Measurements from ENCODE around the gene C20orf204. TPM values are rescaled to one million over a fixed set of nuclear protein-coding genes. Genes with fewer than 3 reads are reported as not detected.

The C20orf204 gene
- total RNA-seq, 2 experiments from 2014 or later: 6.1 to 6.4 TPM

DNA sequence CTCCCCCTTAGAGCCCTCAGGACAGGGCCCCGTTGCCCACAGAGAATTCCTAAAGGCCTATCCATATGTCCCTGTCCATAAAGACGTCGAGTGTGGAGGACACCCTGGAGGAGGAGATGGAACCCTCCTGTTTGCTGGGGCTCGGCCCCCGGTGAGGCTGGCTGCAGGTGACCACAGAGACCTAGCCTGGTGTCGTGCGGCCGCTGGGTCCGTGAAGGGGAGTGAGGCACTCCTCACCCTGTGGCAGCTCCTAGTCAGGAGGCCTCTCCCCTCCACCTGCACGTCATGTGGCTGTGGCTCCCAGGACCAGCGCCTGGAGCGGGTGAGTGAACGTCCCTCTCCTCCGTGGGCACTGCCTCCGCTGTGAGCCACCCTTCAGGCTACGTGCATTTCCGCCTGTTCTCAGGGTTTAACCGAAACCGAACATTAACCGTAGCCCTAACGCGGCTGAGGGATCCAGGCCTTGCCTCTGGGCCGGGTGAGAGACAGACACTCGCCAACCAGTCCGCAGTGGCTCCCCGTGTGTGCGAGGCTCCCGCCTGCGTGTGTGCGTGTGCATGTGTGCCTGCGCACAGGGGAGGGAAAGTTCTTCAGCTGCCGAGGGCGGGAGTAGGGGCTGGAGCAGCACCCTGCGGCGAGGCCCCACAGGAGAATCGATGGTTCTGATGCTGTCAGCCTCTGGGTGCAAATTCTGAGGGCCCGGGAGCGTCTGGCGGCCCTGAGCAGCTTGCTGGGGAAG is 21.1 kb downstream of the C20orf204 start:
- intact Hi-C loops (cut with DNase I, micrococcal nuclease): loop anchor here in 1 of 2 experiments (1.0 to 2.0 kb wide), 4 partner anchors 18 to 519 kb away; no protein-coding TSS in a partner anchor
- Mint-ChIP-seq H3K27ac (peak overlapping the region; percentile 39), H3K36me3 (ENCODE audit: low read depth) (no peaks in the 10 kb centered on the region), H3K4me3 (peak overlapping the region; percentile 49), H3K4me1 (ENCODE audit: low read depth) (peaks cover 4% of the 10 kb centered on the region), H3K9me3 (no peaks in the 10 kb centered on the region), H3K27me3 (peaks cover 19% of the 10 kb centered on the region)
- POLR2A ChIA-PET: interaction anchor here (0.7 to 2.8 kb wide), 7 partner anchors 13 to 535 kb away, joined by 3 to 13 read pairs (median 4); partner anchors contain the start of genes PRPF6 and UCKL1
- peak overlapping the region; percentile 27 for H3K4me3 ChIP-seq (ENCODE audit: low read length)
- TF ChIP-seq CTCF (IDR thresholded peaks at IDR 0.05): no peak
- CTCF ChIA-PET: interaction anchor here (0.7 to 2.3 kb wide), 6 partner anchors 14 to 76 kb away, joined by 3 to 19 read pairs (median 3); partner anchors contain the start of genes OPRL1, PRPF6 and RGS19
- no peaks in the 10 kb centered on the region for H3K36me3 ChIP-seq (ENCODE audit: insufficient read depth, low read length)
- ATAC-seq (ENCODE audit: poor library complexity) (peak; percentile 69), DNase-seq (peak in 3 of 14 experiments; percentile 19 to 53 (median 38))
- H3K9me3 ChIP-seq (ENCODE audit: control insufficient read depth in 1 of 2, insufficient read depth in 1 of 2, low read length in 2 of 2): peaks cover 0 to 8% of the 10 kb centered on the region in 2 experiments
- no peak overlapping the region for H3K27ac ChIP-seq (ENCODE audit: low read depth in 1 of 2, low read length in 2 of 2)
- H3K27me3 ChIP-seq (ENCODE audit: control insufficient read depth in 1 of 2, insufficient read depth in 2 of 2, low read length in 2 of 2): peaks cover 14 to 16% of the 10 kb centered on the region in 2 experiments
- H3K4me1 ChIP-seq (ENCODE audit: insufficient read depth, low read length): peaks cover 18% of the 10 kb centered on the region

GRCh38 chr20:64057628-64058498 is 21.9 kb downstream of the C20orf204 start:
- no peak overlapping the region for H3K27ac ChIP-seq (ENCODE audit: low read depth in 1 of 2, low read length in 2 of 2)
- peaks cover 6 to 12% of the 10 kb centered on the region in 2 experiments for H3K27me3 ChIP-seq (ENCODE audit: control insufficient read depth in 1 of 2, insufficient read depth in 2 of 2, low read length in 2 of 2)
- H3K27me3 Mint-ChIP-seq: peaks cover 14% of the 10 kb centered on the region
- intact Hi-C loops (cut with DNase I, micrococcal nuclease): loop anchor here in 1 of 2 experiments (1.0 to 2.0 kb wide), 4 partner anchors 19 to 520 kb away; no protein-coding TSS in a partner anchor
- ChIA-PET CTCF (interaction anchor here (0.7 to 2.3 kb wide), 6 partner anchors 14 to 77 kb away, joined by 3 to 19 read pairs (median 3); partner anchors contain the start of genes OPRL1, PRPF6 and RGS19), POLR2A (interaction anchor here (0.7 to 2.8 kb wide), 7 partner anchors 14 to 536 kb away, joined by 3 to 13 read pairs (median 4); partner anchors contain the start of genes PRPF6 and UCKL1)
- peaks cover 26% of the 10 kb centered on the region for H3K4me1 ChIP-seq (ENCODE audit: insufficient read depth, low read length)
- peaks cover 4% of the 10 kb centered on the region for H3K4me1 Mint-ChIP-seq (ENCODE audit: low read depth)
- H3K36me3 ChIP-seq (ENCODE audit: insufficient read depth, low read length): no peaks in the 10 kb centered on the region
- ATAC-seq (ENCODE audit: poor library complexity) (peak; percentile 81), DNase-seq (peak; percentile 69 to 90 (median 78))
- peak overlapping the region; percentile 49 for H3K4me3 Mint-ChIP-seq
- H3K36me3 Mint-ChIP-seq (ENCODE audit: low read depth): no peaks in the 10 kb centered on the region
- H3K9me3 ChIP-seq (ENCODE audit: control insufficient read depth in 1 of 2, insufficient read depth in 1 of 2, low read length in 2 of 2): peaks cover 0 to 8% of the 10 kb centered on the region in 2 experiments
- H3K27ac Mint-ChIP-seq: peak overlapping the region; percentile 39
- TF ChIP-seq CTCF (IDR thresholded peaks at IDR 0.05): peak; percentile 79
- peak overlapping the region; percentile 27 for H3K4me3 ChIP-seq (ENCODE audit: low read length)
- no peaks in the 10 kb centered on the region for H3K9me3 Mint-ChIP-seq

DNA sequence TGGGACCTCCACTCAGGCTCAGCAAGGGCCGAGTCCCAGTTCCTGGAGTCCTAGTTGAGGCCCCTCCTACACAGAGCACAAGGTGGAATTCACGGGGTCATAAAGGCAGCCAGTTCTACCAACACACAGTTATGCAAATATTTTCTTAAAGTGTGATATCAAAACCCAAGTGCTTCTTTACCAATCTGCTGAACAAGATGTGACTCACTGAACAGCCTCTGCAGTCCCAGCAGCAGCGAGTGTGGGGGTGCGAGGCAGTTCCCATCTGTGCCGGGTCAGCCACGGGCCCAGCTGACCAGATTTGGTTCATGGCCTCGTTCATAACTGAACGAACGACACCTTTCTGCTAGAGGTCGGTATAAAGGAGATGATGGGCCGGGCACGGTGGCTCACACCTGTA is 22.6 kb downstream of the C20orf204 start:
- ChIA-PET CTCF (interaction anchor here (2.3 kb wide), 1 partner anchor 20 kb away, joined by 19 read pairs; no protein-coding TSS in a partner anchor), POLR2A (interaction anchor here (1.2 to 2.8 kb wide), 2 partner anchors 20 to 521 kb away, joined by 3 to 13 read pairs; no protein-coding TSS in a partner anchor)
- H3K9me3 Mint-ChIP-seq: no peaks in the 10 kb centered on the region
- H3K9me3 ChIP-seq (ENCODE audit: control insufficient read depth in 1 of 2, insufficient read depth in 1 of 2, low read length in 2 of 2): peaks cover 0 to 8% of the 10 kb centered on the region in 2 experiments
- H3K4me3 Mint-ChIP-seq: no peak overlapping the region
- no peak overlapping the region for H3K4me3 ChIP-seq (ENCODE audit: low read length)
- no peaks in the 10 kb centered on the region for H3K36me3 Mint-ChIP-seq (ENCODE audit: low read depth)
- ATAC-seq (ENCODE audit: poor library complexity) (no peak), DNase-seq (no peak)
- H3K4me1 ChIP-seq (ENCODE audit: insufficient read depth, low read length): peaks cover 29% of the 10 kb centered on the region
- H3K27me3 ChIP-seq (ENCODE audit: control insufficient read depth in 1 of 2, insufficient read depth in 2 of 2, low read length in 2 of 2): peaks cover 0 to 11% of the 10 kb centered on the region in 2 experiments
- no peak overlapping the region for H3K27ac ChIP-seq (ENCODE audit: low read depth in 1 of 2, low read length in 2 of 2)
- no peaks in the 10 kb centered on the region for H3K36me3 ChIP-seq (ENCODE audit: insufficient read depth, low read length)
- TF ChIP-seq CTCF (IDR thresholded peaks at IDR 0.05): no peak
- H3K27ac Mint-ChIP-seq: no peak overlapping the region
- H3K27me3 Mint-ChIP-seq: peaks cover 7% of the 10 kb centered on the region
- peaks cover 4% of the 10 kb centered on the region for H3K4me1 Mint-ChIP-seq (ENCODE audit: low read depth)
- intact Hi-C loops (cut with DNase I, micrococcal nuclease): no loop called here
